GM12878 (cell line): ENCODE measurements around the gene NCBP2. TPM values are rescaled to one million over a fixed set of nuclear protein-coding genes. Genes with fewer than 3 reads are reported as not detected.

Experiments
- CEBPB ChIP-seq, 2 experiments: fragments of 150-350 bp in 1 of 2; IDR thresholded peaks; 2 replicates each; pipeline ENCODE4 v1.6.1; 2012 to 2014; ENCODE audit warnings: low read depth in 2 of 2, low read length in 2 of 2, borderline replicate concordance in 1 of 2, inconsistent platforms in 1 of 2
- ETV6 ChIP-seq, 2 experiments: fragments of 450-650 bp in 1 of 2; IDR thresholded peaks in 1 of 2; conservative IDR thresholded peaks in 1 of 2; 2 replicates each; pipeline ENCODE4 v1.6.1; 2014; ENCODE audit warnings: antibody characterized with exemption in 1 of 2, borderline replicate concordance in 1 of 2, low read depth in 1 of 2, mild to moderate bottlenecking in 1 of 2, moderate library complexity in 1 of 2
- GATAD2B ChIP-seq: fragments of 450-650 bp; conservative IDR thresholded peaks from 2 replicates; pipeline ENCODE4 v1.6.1; 2017; ENCODE audit warnings: low read depth, mild to moderate bottlenecking, moderate library complexity
- HDGF ChIP-seq: fragments of 450-650 bp; IDR thresholded peaks from 2 replicates; pipeline ENCODE4 v1.6.1; 2016; ENCODE audit warnings: antibody characterized with exemption
- KDM1A ChIP-seq: fragments of 200-600 bp; sonication (generic); IDR thresholded peaks from 2 replicates; pipeline ENCODE4 v1.6.1; 2016; ENCODE audit warnings: borderline replicate concordance
- NBN ChIP-seq: fragments of 450-650 bp; IDR thresholded peaks from 2 replicates; pipeline ENCODE4 v1.6.1; 2016
- RBBP5 ChIP-seq: fragments of 200-600 bp; sonication (generic); conservative IDR thresholded peaks from 2 replicates; pipeline ENCODE4 v1.6.1; 2016
- SIN3A ChIP-seq: IDR thresholded peaks from 2 replicates; pipeline ENCODE4 v1.6.1; 2012; ENCODE audit warnings: low read depth, low read length, improper control_type of control experiment
- YBX1 ChIP-seq: fragments of 450-650 bp; IDR thresholded peaks from 2 replicates; pipeline ENCODE4 v1.6.1; 2016; ENCODE audit warnings: antibody characterized with exemption
- YY1 ChIP-seq: IDR thresholded peaks from 2 replicates; pipeline ENCODE4 v1.6.1; 2011; ENCODE audit warnings: low read depth, mild to moderate bottlenecking, low read length
- ZNF217 ChIP-seq: fragments of 450-650 bp; IDR thresholded peaks from 2 replicates; pipeline ENCODE4 v1.6.1; 2017; ENCODE audit warnings: antibody characterized with exemption, mild to moderate bottlenecking
- ZNF24 ChIP-seq: fragments of 450-650 bp; IDR thresholded peaks from 2 replicates; pipeline ENCODE4 v1.6.1; 2017; ENCODE audit warnings: antibody characterized with exemption, mild to moderate bottlenecking
- ZNF687 ChIP-seq: fragments of 450-650 bp; IDR thresholded peaks from 2 replicates; pipeline ENCODE4 v1.6.1; 2017; ENCODE audit warnings: mild to moderate bottlenecking, moderate library complexity
- ZSCAN29 ChIP-seq: fragments of 450-650 bp; IDR thresholded peaks from 2 replicates; pipeline ENCODE4 v1.6.1; 2017; ENCODE audit warnings: mild to moderate bottlenecking, moderate library complexity
- polyA plus RNA-seq, 11 experiments: library from polyadenylated mRNA; depleted of rRNA in 4 of 11; unstranded in 6 of 11; stranded (reverse) in 5 of 11; fragments of >200 nt; fragmentation: Nextera tagmentation in 4 of 11; fragmentation: Illumina TruSeq in 1 of 11; extraction: Ambion mirVana in 4 of 11; extraction: Trizol in 1 of 11; gene quantifications; 1 replicate in 1 of 11; 2 replicates in 10 of 11; pipeline versions ENCODE4 v1.2.1 to v1.2.3, GENCODE V29; 2011 to 2016; ENCODE audit warnings: inconsistent platforms in 2 of 11, missing spikeins in 2 of 11, low read depth in 1 of 11
- total RNA-seq, 4 experiments: library from RNA; depleted of rRNA in 3 of 4; stranded (reverse); fragments of >200 nt in 3 of 4; fragmentation: Illumina TruSeq in 1 of 4; extraction: Trizol in 1 of 4; gene quantifications; 2 replicates each; pipeline versions ENCODE4 v1.2.1 to v1.2.3, GENCODE V29; 2013 to 2021
- TF ChIP-seq, protein P1 (sequence below): fragments of 450-650 bp; formaldehyde crosslinking; IDR thresholded peaks from 2 replicates; pipeline ENCODE4 v1.4.0; 2022; ENCODE audit warnings: mild to moderate bottlenecking, moderate library complexity
- TF ChIP-seq, protein P2 (sequence below): fragments of 150-350 bp; IDR thresholded peaks from 2 replicates; pipeline ENCODE4 v1.6.1; 2016; ENCODE audit warnings: low read depth, low read length
- TF ChIP-seq, protein P3 (sequence below): IDR thresholded peaks from 2 replicates; pipeline ENCODE4 v1.6.1; 2012; ENCODE audit warnings: low read depth, low read length, improper control_type of control experiment

NCBP2 gene
- total and polyA plus RNA-seq, 10 of the 15 experiments (the other 5 are each of a cell fraction or from before 2014, with no cell fraction given) = 59.6 to 136 (median 96.4) TPM

GRCh38 chr3:196969134-196969659 is 26.9 kb upstream of the NCBP2 start (continued):
- TF ChIP-seq, protein P1, sequence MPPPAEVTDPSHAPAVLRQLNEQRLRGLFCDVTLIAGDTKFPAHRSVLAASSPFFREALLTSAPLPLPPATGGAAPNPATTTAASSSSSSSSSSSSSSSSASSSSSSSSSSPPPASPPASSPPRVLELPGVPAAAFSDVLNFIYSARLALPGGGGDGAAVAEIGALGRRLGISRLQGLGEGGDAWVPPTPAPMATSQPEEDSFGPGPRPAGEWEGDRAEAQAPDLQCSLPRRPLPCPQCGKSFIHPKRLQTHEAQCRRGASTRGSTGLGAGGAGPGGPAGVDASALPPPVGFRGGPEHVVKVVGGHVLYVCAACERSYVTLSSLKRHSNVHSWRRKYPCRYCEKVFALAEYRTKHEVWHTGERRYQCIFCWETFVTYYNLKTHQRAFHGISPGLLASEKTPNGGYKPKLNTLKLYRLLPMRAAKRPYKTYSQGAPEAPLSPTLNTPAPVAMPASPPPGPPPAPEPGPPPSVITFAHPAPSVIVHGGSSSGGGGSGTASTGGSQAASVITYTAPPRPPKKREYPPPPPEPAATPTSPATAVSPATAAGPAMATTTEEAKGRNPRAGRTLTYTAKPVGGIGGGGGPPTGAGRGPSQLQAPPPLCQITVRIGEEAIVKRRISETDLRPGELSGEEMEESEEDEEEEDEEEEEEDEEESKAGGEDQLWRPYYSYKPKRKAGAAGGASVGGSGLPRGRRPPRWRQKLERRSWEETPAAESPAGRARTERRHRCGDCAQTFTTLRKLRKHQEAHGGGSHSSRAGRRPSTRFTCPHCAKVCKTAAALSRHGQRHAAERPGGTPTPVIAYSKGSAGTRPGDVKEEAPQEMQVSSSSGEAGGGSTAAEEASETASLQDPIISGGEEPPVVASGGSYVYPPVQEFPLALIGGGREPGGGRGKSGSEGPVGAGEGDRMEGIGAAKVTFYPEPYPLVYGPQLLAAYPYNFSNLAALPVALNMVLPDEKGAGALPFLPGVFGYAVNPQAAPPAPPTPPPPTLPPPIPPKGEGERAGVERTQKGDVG (CRISPR knock-in tag) = 0 out of 2 replicates have a peak, but pooled peaks have one; percentile 25
- TF ChIP-seq GATAD2B (no peak), YY1 (0 out of 2 replicates have a peak, but pooled peaks have one; percentile 17), ETV6 (conservative IDR thresholded peaks at IDR 0.05 in 1 of 2, IDR thresholded peaks at IDR 0.05 in 1 of 2; ENCODE audit: borderline replicate concordance in 1 of 2, low read depth in 1 of 2) (no peak), RBBP5 (no peak), ZNF217 (no peak), ZNF24 (no peak), HDGF (no peak), ZNF687 (peak; percentile 77; the same call in 1 of the 2 replicates), NBN (0 out of 2 replicates have a peak, but pooled peaks have one; percentile 36), YBX1 (no peak), KDM1A (no peak), ZSCAN29 (no peak), CEBPB (IDR thresholded peaks at IDR 0.05; ENCODE audit: borderline replicate concordance in 1 of 2, low read depth in 2 of 2, low read length in 2 of 2) (no peak), SIN3A (peak; percentile 24; the same call in 1 of the 2 replicates)
- TF ChIP-seq, protein P2, sequence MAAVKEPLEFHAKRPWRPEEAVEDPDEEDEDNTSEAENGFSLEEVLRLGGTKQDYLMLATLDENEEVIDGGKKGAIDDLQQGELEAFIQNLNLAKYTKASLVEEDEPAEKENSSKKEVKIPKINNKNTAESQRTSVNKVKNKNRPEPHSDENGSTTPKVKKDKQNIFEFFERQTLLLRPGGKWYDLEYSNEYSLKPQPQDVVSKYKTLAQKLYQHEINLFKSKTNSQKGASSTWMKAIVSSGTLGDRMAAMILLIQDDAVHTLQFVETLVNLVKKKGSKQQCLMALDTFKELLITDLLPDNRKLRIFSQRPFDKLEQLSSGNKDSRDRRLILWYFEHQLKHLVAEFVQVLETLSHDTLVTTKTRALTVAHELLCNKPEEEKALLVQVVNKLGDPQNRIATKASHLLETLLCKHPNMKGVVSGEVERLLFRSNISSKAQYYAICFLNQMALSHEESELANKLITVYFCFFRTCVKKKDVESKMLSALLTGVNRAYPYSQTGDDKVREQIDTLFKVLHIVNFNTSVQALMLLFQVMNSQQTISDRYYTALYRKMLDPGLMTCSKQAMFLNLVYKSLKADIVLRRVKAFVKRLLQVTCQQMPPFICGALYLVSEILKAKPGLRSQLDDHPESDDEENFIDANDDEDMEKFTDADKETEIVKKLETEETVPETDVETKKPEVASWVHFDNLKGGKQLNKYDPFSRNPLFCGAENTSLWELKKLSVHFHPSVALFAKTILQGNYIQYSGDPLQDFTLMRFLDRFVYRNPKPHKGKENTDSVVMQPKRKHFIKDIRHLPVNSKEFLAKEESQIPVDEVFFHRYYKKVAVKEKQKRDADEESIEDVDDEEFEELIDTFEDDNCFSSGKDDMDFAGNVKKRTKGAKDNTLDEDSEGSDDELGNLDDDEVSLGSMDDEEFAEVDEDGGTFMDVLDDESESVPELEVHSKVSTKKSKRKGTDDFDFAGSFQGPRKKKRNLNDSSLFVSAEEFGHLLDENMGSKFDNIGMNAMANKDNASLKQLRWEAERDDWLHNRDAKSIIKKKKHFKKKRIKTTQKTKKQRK = no peak
- TF ChIP-seq, protein P3, sequence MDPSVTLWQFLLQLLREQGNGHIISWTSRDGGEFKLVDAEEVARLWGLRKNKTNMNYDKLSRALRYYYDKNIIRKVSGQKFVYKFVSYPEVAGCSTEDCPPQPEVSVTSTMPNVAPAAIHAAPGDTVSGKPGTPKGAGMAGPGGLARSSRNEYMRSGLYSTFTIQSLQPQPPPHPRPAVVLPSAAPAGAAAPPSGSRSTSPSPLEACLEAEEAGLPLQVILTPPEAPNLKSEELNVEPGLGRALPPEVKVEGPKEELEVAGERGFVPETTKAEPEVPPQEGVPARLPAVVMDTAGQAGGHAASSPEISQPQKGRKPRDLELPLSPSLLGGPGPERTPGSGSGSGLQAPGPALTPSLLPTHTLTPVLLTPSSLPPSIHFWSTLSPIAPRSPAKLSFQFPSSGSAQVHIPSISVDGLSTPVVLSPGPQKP = no peak
